Activated naive CD8-positive, alpha-beta T cell treated with anti-CD3 and anti-CD28 coated beads, Interleukin-2, amount 10 ng/mL, durations not matched to agents 7 days and 5 days (primary cell): ENCODE results near the gene KNL1. TPM values are rescaled to one million over a fixed set of nuclear protein-coding genes. Genes with fewer than 3 reads are reported as not detected.

ENCODE experiments used
- ATAC-seq: fragments of 150-1000 bp; cut with Tn5 transposase; one replicate; pipeline ENCODE4 v1.10.0; 2021; ENCODE audit warnings: low read depth, moderate library complexity
- POLR2A ChIA-PET: fragments of 350-600 bp; sonication (Branson Sonifier 250); formaldehyde crosslinking; loops from one replicate; lab custom pipeline; 2021; ENCODE audit warnings: antibody characterized with exemption; lab: Charles Lee
- DNase-seq: peaks from one replicate; pipeline ENCODE4 v3.0.0; 2021
- H3K27ac Mint-ChIP-seq: one replicate; pipeline ENCODE4 v1.8.0; 2022; ENCODE audit warnings: mild to moderate bottlenecking, mixed read lengths
- H3K27me3 Mint-ChIP-seq: one replicate; pipeline ENCODE4 v1.8.0; 2022; ENCODE audit warnings: mild to moderate bottlenecking, moderate library complexity, mixed read lengths
- H3K36me3 Mint-ChIP-seq: one replicate; pipeline ENCODE4 v1.8.0; 2021; ENCODE audit warnings: mild to moderate bottlenecking, mixed read lengths
- H3K4me1 Mint-ChIP-seq: one replicate; pipeline ENCODE4 v1.8.0; 2021; ENCODE audit warnings: mixed read lengths
- H3K4me3 Mint-ChIP-seq: one replicate; pipeline ENCODE4 v1.8.0; 2022; ENCODE audit warnings: mild to moderate bottlenecking, moderate library complexity, mixed read lengths
- H3K9me3 Mint-ChIP-seq: one replicate; pipeline ENCODE4 v1.8.0; 2021; ENCODE audit warnings: mixed read lengths
- total RNA-seq, 2 experiments: library from RNA; stranded (reverse); gene quantifications; one replicate each; pipeline ENCODE4 v1.2.3, GENCODE V29; 2021

KNL1 gene
- 10 to 100 TPM; 43.8 to 46.2 TPM for total RNA-seq

DNA sequence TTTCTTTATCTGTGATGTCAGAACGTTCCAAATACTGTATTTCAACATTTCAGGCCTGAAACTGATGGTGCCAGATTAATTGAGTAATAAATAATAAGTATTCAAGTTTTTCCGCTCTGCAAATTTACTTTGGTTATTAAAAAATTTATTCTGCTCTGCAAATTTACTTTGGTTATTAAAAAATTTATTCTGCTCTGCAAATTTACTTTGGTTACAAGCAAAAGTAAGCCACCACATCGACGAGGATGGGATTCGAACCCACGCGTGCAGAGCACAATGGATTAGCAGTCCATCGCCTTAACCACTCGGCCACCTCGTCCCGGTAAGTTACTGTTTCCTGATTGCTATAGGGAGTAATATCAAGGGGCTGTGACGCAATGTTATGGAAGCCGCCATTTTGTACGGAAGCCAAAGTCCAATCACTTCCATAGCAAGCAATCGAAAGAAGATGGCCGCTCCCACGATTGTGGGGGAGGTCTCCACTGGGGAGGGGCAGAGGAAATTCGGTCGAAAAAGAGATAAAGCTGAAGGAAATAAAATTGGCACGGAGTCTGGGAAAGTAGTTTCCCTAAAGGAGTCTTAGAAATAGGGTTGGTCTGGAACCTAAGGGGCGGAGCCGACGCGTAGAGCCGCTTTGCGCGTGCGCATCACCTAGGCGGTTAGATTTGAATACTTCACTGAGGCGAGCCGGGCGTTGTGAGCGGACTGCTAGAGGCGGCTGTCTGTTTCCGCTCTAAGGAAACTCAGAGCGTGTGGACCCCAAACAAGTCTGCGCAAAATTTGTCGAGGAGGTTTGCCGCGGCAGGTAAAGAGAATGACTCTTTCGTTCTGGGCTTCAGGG, at the start of gene KNL1:
TSS of gene KNL1 (plus strand) at position 662 of the 841 bp plus-strand sequence. CDS start 8,683 bp downstream, outside the sequence.
- H3K4me3 Mint-ChIP-seq, result peak within 1 kb of the TSS; percentile 91
- H3K9me3 Mint-ChIP-seq, result no peaks in the 10 kb centered on the region
- ATAC-seq (peak; percentile 90), DNase-seq (peak; percentile 88)
- POLR2A ChIA-PET, result interaction anchor here (0.9 to 2.6 kb wide), 6 partner anchors 13 to 739 kb away, joined by 3 to 9 read pairs (median 3); partner anchors contain the start of genes CCDC32, NUSAP1, OIP5 and RAD51
- peak within 1 kb of the TSS; percentile 97 for H3K27ac Mint-ChIP-seq
- H3K27me3 Mint-ChIP-seq, result peaks cover 6% of the 10 kb centered on the region
- H3K36me3 Mint-ChIP-seq, result peaks cover 9% of the 10 kb centered on the region
- peaks cover 29% of the 10 kb centered on the region for H3K4me1 Mint-ChIP-seq

GRCh38 chr15:40545457-40545856, 48.6 kb upstream of the KNL1 start:
- ATAC-seq (no peak), DNase-seq (no peak)
- Mint-ChIP-seq H3K9me3 (no peaks in the 10 kb centered on the region), H3K4me1 (peaks cover 7% of the 10 kb centered on the region), H3K27me3 (no peaks in the 10 kb centered on the region), H3K27ac (no peak overlapping the region), H3K36me3 (peaks cover 10% of the 10 kb centered on the region), H3K4me3 (no peak overlapping the region)
- POLR2A ChIA-PET, result no interaction called here

GRCh38 chr15:40548610-40549009, 45.4 kb upstream of the KNL1 start:
- Mint-ChIP-seq H3K4me1 (peaks cover 7% of the 10 kb centered on the region), H3K9me3 (no peaks in the 10 kb centered on the region), H3K36me3 (peaks cover 19% of the 10 kb centered on the region), H3K27me3 (no peaks in the 10 kb centered on the region), H3K4me3 (no peak overlapping the region), H3K27ac (no peak overlapping the region)
- ATAC-seq (no peak), DNase-seq (no peak)
- POLR2A ChIA-PET, result no interaction called here

- H3K36me3 Mint-ChIP-seq, result peaks cover 20% of the 10 kb centered on the region
- ATAC-seq, result no peak
- H3K27me3 Mint-ChIP-seq, result no peaks in the 10 kb centered on the region
- no peaks in the 10 kb centered on the region for H3K9me3 Mint-ChIP-seq
- H3K4me1 Mint-ChIP-seq, result peaks cover 1% of the 10 kb centered on the region
- DNase-seq, result no peak
- POLR2A ChIA-PET, result no interaction called here
- no peak overlapping the region for H3K4me3 Mint-ChIP-seq
- peak overlapping the region; percentile 25 for H3K27ac Mint-ChIP-seq
Observed at GRCh38 chr15:40549894-40550293, 44.2 kb upstream of the KNL1 start.

DNA sequence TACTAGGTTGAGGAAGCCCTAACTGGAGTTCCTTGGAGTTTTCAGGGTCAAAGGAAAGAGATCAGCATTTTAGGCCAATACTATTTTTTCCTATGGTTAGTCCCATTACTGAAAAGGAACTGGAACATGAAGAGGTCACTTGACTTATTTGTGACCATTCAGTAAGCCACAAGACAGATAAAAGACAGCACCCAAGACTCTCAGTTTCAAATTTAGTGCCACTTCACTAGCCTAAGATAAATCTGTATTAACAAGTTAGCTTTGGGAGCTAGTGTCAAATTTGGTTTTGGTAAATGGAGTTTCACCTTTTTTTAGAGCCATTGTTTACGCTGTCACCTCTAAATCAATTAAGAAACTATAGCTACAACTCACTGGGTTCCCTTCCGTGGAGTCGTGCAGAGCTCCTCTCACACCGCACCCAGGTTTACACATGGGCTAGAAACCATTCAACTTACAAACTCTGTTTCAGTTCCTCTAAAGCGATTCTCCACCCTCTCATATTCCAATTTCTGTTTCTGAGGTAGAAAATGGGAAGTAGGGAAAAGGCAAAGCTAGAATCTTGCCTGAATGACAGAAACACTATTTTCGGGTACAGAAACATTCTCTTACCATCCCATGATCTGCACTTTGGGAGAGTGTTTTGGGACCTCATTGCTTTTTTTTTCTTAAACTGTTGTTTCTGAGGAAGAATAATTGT, 43.6 kb upstream of the KNL1 start:
- H3K36me3 Mint-ChIP-seq, result peaks cover 20% of the 10 kb centered on the region
- H3K27ac Mint-ChIP-seq, result no peak overlapping the region
- ATAC-seq (no peak), DNase-seq (no peak)
- no peak overlapping the region for H3K4me3 Mint-ChIP-seq
- POLR2A ChIA-PET, result no interaction called here
- no peaks in the 10 kb centered on the region for H3K9me3 Mint-ChIP-seq
- no peaks in the 10 kb centered on the region for H3K4me1 Mint-ChIP-seq
- no peaks in the 10 kb centered on the region for H3K27me3 Mint-ChIP-seq

- Mint-ChIP-seq H3K9me3 (no peaks in the 10 kb centered on the region), H3K36me3 (peaks cover 23% of the 10 kb centered on the region), H3K4me1 (peaks cover 1% of the 10 kb centered on the region), H3K27ac (no peak overlapping the region), H3K4me3 (no peak overlapping the region), H3K27me3 (no peaks in the 10 kb centered on the region)
- POLR2A ChIA-PET, result no interaction called here
- ATAC-seq (no peak), DNase-seq (no peak)
Observed at GRCh38 chr15:40554161-40554525, 39.9 kb upstream of the KNL1 start.

- Mint-ChIP-seq H3K9me3 (no peaks in the 10 kb centered on the region), H3K36me3 (peaks cover 26% of the 10 kb centered on the region), H3K4me3 (no peak overlapping the region), H3K27me3 (no peaks in the 10 kb centered on the region), H3K4me1 (peaks cover 11% of the 10 kb centered on the region), H3K27ac (no peak overlapping the region)
- DNase-seq, result no peak
- no peak for ATAC-seq
- POLR2A ChIA-PET, result interaction anchor here (1.2 kb wide), 1 partner anchor 9 kb away, joined by 4 read pairs; the partner anchor contains the start of gene CCDC32
Observed at GRCh38 chr15:40555876-40556275, 38.2 kb upstream of the KNL1 start.

DNA sequence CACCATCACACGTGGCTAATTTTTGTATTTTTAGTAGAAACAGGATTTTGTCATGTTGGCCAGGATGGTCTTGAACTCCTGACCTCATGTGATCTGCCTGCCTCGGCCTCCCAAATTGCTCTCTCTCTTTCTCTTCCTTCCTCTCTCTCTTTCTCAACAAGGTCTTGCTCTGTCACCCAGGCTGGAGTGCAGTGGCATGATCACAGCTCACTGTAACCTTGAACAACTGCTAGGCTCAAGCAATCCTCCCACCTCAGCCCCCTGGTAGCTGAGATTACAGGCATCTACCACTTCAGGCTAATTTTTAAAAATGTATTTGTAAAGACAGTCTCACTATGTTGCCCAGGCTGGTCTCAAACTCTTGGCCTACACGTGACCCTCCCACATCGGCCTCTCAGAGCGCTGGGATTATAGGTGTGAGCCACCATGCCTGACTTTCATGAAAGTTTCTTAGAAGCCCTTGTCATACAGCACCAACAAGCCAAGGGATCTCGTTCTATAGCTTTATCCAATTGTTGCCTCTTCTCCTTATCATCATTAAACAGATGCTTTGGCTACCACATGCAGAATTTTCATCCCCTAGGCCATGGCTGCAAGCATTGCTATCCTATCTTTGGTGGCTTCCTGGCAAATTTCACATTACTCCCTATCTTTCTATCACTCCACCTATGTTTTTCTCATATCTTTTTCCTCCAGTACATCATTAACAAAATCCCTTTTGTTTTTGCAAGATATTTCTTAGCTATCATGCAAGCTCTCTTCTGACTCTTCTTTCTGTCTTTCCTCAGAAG, 34.9 kb upstream of the KNL1 start:
- H3K27ac Mint-ChIP-seq, result no peak overlapping the region
- DNase-seq, result no peak
- H3K9me3 Mint-ChIP-seq, result no peaks in the 10 kb centered on the region
- ATAC-seq, result no peak
- peaks cover 21% of the 10 kb centered on the region for H3K4me1 Mint-ChIP-seq
- H3K4me3 Mint-ChIP-seq, result no peak overlapping the region
- H3K36me3 Mint-ChIP-seq, result peaks cover 26% of the 10 kb centered on the region
- H3K27me3 Mint-ChIP-seq, result no peaks in the 10 kb centered on the region
- POLR2A ChIA-PET, result interaction anchor here (1.5 kb wide), 1 partner anchor 10 kb away, joined by 3 read pairs; no protein-coding TSS in a partner anchor

GRCh38 chr15:40562691-40563090, 31.4 kb upstream of the KNL1 start:
- Mint-ChIP-seq H3K27me3 (peaks cover 6% of the 10 kb centered on the region), H3K4me3 (no peak overlapping the region), H3K36me3 (peaks cover 16% of the 10 kb centered on the region), H3K9me3 (no peaks in the 10 kb centered on the region), H3K27ac (no peak overlapping the region), H3K4me1 (peaks cover 37% of the 10 kb centered on the region)
- no peak for ATAC-seq
- POLR2A ChIA-PET, result no interaction called here
- DNase-seq, result no peak

DNA sequence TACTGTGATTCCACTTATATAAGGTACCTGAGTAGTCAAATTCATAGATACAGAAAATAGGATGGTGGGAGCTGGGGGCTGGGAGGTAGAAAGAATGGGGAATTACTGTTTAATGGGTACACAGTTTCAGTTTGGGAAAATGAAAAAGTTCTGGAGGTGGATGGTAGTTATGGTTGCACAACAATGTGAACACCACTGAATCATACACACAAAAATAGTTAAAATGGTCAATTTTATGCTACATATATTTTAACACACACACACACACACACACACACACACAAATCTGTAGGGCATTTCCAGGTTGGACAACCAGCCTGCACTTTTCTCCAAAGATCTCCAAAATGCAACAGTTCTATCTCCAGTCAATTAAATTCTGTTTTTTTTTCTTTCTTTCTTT, 30.6 kb upstream of the KNL1 start:
- peaks cover 38% of the 10 kb centered on the region for H3K4me1 Mint-ChIP-seq
- DNase-seq (no peak), ATAC-seq (no peak)
- POLR2A ChIA-PET, result no interaction called here
- no peaks in the 10 kb centered on the region for H3K9me3 Mint-ChIP-seq
- H3K36me3 Mint-ChIP-seq, result peaks cover 16% of the 10 kb centered on the region
- no peak overlapping the region for H3K27ac Mint-ChIP-seq
- H3K4me3 Mint-ChIP-seq, result peak overlapping the region; percentile 45
- peaks cover 6% of the 10 kb centered on the region for H3K27me3 Mint-ChIP-seq

- POLR2A ChIA-PET, result interaction anchor here (0.7 to 1.8 kb wide), 10 partner anchors 9 to 331 kb away, joined by 3 to 9 read pairs (median 4); partner anchors contain the start of genes CHST14 and KNL1
Observed at GRCh38 chr15:40564591-40565332, 29.3 kb upstream of the KNL1 start, which contains the start of gene CCDC32. CCDC32 (minus strand) TSS chr15:40565042; CDS start chr15:40563015, 2,027 bp downstream.

More at GRCh38 chr15:40564591-40565332, 29.3 kb upstream of the KNL1 start, which contains the start of gene CCDC32:
- Mint-ChIP-seq H3K9me3 (no peaks in the 10 kb centered on the region), H3K27me3 (peaks cover 6% of the 10 kb centered on the region), H3K36me3 (peaks cover 15% of the 10 kb centered on the region), H3K4me3 (peak within 1 kb of the TSS; percentile 93), H3K4me1 (peaks cover 39% of the 10 kb centered on the region), H3K27ac (peak within 1 kb of the TSS; percentile 91)
- peak; percentile 88 for DNase-seq
- peak; percentile 96 for ATAC-seq
